COR-L47 (cell line): ENCODE measurements around the gene HHIP.

Experiments used
- DNase-seq: peaks from one replicate; lab custom pipeline; 2025; lab: John Stamatoyannopoulos, UW

The HHIP gene

DNA sequence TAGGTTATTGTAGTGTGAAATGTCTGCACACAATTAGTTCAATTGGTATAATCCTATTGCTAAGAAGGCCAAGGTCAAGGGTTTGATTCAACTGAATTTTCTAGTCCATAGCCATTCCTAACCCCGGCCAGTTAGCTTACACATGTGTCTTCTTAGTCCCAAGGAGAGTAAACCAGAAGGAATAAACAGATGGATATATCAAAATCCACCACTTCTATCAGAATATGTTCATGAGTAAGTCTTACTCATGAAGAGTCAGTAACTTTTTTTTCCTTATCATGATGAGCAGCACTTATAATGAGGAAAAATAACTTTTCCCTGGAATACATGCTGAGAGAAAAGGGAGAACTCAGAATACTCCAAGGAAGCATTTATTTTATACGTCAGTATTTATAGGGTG is 9.5 kb downstream of the HHIP start:
- DNase-seq = no peak

DNA sequence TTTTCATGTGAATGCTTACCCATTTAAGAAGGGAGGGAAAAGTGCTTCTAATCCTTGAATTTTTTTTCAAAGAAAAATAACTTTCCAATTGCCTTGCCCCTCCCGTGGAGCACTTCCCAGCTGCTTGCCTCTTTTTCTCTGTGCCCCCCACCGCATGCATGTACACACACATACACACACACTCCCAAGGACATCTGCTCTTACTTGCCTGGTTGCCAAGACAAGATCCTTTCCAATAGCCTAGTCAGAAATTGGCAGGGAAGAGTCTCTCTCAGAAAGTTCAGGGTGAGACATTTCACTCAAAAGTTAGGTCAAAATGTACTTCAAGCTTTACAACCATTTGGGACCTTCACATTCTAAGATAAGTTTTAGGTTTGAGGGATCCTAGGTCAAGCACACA is 10.9 kb downstream of the HHIP start:
- no peak for DNase-seq

DNA sequence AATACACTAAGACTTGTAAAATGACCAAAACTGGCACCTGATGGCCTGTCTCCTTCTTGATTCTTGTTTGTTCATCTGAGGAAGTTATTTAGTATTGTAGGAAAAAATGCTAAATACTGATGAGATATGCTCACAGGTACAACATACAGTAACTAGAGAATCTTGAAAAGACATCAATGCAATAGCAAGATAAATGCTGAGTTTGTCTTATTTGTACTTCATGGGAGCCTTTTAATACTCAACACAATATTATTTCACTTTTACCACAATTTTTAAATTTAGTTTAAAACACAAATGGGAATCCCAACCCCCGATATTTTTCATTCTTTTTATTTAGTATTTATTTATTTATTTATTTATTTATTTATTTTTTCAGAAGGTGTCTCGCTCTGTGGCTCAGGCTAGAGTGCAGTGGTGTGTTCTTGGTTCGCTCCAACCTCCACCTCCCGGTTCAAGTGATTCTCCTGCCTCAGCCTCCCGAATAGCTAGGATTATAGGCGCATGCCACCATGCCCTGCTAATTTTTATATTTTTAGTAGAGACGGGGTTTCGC is 12.1 kb downstream of the HHIP start:
- no peak for DNase-seq

DNA sequence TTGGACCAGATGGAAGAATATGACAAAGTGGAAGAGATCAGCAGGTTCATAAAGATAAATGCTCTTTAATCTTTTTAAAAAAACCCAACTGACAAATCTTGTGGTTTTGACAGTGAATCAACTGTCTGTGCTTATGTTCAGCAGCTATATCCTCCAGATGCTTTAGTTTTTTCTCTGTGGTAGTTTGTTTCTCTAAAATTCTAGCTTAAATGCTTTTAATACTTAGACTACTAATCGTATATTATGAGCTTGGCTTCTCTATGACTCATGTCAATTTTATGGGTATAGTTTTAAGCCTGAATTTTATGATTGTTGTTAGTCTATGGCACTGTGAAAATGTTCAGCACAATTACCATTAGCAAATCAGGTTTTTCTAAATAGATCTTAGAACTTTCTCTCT is 12.9 kb downstream of the HHIP start:
- DNase-seq = no peak

DNA sequence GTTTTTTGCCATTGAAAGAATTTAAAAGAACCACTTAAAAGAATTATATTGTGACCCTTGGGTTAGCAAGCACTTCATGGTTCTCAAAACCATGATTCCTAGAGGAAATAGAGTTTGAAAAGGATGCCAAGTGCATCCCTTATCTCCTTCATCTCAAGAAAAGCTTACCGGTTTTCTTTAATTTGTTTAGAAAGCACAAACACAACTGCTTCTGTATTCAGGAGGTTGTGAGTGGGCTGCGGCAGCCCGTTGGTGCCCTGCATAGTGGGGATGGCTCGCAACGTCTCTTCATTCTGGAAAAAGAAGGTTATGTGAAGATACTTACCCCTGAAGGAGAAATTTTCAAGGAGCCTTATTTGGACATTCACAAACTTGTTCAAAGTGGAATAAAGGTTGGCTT is 13.5 kb downstream of the HHIP start:
- DNase-seq = no peak

DNA sequence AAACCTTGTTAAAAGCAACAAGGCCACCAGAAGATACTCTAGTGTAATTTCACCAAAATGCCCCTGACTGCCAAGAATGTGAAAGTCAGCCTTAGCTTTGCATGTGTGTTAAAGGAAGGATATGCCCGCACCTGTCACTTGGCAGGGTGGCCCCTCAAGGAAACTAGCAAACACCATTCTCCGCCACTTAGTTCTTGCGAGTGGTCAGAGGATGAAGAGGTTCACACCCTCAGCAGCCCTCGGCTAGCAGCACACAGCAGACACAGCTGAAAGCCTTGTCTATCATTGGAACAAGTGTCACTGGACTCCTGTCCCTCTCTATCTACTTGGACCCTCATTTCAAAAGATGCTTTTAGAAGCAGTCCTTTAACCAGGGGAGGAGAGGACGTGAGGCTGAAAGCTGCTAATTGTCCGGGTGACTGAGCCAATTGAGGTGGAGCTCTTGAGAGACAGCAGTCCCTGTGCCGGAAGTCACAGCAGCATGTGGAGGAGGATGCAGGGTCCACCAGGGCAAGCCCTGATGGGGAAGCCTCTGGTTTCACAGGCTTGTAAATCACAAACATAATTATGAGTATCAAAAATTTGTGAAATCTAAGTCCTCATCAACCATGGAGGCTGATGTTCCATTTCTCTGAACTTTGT is 18.0 kb downstream of the HHIP start:
- no peak for DNase-seq

DNA sequence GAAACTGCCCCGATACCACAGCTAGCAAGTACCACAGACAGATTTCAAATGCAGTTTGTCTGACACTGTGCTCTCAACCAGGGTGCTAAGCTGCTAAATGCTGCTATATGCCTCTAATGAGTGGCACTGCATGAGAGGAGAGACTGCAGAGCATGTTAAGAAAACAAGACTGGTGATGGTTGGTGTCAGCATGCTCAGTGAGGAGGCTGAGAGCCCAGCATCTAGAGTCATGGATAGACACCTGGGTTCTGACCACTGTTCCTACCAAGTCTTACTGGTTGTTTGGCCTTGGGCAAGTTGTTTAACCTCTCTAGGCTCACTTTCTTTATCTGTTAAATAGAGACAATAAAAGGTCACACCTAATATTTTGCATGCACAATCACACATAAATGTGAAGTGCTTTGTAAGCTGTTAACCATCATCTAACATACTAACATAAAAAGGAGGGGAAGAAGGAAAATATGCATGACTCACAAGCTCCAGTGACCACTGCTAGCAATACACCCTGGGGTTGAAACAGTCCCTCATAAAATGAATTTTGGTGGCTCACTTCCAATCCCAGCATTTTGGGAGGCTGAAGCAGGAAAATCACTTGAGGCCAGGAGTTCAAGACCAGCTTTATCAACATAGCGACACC is 20.7 kb downstream of the HHIP start:
- DNase-seq = no peak

DNA sequence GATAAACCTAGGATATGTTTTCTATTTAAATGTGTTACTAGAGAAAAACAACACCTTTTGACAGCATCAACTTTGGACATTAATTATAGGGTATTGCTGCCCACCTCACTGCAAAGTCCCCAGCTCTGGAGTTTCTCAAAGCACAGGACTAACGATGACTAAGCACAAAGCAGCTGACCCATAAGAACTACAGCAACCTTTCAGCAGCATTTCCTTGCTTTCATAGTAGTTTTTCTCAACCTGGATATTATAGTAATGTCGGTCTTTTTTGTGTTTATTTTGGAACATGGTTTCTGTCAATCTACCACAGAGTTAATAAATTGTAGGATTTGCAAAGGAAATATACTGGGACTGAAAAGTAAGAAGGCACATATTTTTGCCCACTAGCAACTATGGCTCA is 21.5 kb downstream of the HHIP start:
- no peak for DNase-seq

DNA sequence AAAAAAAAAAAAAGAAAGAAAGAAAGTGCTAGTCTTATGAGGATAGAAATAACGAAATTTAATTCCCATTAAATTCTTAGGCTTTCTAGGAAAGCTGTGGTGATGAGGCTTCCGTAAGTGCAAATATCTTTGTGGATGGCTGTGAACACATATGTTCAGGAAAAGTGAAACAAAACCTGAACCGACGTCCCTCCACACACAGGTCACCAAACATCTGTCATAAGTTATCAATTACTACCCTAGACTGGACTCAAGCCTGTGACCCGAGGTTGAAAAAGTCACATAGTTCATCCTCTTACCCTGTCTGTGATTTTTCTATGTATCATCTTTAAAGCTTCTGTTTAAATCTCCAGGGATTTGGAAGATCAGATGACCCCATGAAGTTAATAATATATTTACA is 24.8 kb downstream of the HHIP start:
- no peak for DNase-seq

DNA sequence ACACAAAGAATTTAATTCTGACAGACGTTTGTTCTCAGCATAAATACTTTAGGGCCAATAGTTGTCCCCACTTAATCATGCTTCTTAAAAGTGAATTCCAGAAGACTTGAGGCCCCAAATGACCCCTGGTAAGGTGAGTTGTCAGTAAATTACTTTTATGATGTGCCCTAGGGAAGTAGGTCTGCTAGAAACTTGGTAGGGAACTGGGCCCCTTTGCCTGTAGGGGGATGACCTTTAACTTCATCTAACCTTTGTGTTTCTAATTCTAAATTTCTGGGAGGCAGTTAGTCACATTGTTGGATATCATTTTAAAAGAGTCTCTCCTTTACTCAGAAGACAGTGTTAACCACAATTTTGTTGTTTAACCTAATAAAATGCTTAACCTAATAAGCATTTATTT is 28.8 kb downstream of the HHIP start:
- DNase-seq = no peak

DNA sequence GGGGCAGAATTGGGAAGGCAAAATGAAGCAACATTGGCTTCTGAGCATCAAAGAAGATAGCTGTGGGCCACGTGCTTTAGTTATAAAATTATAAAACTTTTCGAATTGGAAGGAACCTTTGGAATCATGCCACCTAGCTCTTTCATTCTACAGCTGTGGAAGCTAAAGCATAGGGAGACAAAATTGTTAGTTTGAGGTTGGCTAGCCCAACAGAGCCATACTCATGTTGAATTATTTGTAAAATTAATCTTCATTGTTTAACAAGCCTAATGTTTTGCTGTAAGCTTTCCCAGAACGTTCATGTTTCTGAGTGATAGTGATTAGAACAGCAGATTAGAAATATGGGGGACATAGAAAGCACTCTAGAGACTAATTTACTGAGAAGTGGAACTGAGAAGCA is 35.9 kb downstream of the HHIP start:
- DNase-seq = no peak

DNA sequence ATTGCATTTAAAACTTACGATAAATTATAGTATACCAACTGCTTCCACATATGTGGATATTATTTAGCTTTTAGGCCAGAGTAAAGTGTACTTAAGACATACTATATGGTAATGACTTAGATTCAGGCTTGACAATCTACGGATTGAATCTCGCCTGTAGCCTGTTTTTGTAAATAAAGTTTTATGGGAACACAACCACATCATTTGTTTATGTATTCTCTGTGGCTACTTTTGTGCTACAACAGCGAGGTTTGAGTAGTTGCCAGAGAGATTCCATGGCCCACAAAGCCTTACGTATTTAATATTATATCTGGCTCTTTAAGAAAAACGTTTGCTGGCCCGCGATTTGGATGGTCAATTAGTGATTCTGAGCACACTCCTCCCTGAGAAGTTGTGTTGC is 37.6 kb downstream of the HHIP start:
- no peak for DNase-seq

DNA sequence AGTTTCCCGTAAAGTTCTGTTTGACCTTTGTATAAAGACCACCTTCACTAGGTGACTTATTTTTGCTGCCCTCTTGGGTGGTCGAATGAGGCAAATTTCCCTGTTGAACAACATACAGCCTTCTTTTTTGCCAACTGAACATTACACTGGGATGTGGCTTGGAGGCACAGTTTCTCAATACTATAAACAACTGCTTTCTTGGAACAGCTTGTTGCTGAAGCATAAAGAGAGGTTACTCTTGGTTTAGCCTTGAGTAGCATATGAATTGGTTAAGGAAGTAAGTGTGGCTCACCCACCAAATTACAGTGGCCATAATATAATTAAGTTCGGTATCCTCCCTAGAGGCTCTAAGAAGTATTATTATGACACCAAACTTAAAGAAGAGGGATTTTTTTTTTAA is 40.0 kb downstream of the HHIP start:
- no peak for DNase-seq

DNA sequence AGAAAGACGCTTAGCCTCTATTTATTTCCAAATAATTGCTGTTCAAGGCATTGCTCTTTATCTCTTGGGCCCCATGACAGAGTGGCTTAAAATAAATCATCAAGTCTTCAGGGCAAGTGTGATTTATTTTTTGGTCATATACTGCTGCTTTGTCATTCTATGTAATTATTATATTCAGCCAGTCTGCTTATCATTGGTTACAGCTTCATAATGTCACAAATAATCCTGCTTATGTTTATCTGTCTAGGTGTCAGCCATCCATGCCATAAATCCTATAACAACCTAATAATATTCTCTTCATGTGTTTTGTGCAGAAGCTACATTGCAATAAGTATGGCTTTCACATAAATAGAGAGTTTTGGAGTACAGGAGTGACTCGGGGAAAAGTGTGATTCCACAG is 41.0 kb downstream of the HHIP start:
- DNase-seq = no peak

DNA sequence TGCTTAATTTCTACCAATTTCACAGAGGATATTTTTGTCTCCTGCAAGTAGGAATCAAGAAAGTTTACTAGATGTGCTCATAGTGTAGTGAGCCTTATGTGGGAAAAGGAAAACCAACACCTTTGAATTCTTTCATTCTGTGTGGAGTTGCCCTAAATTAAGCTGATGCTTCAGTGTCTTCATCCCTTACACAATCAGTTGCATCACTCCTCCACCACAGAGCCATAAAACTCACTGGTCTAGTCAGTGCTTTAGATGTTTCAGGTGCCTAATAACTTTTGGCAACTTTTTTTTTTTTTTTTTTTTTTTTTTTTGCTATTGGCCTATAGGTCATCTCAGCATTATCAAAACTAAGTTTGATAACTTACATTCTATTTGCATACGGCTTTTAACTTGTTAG is 41.5 kb downstream of the HHIP start:
- DNase-seq = no peak

DNA sequence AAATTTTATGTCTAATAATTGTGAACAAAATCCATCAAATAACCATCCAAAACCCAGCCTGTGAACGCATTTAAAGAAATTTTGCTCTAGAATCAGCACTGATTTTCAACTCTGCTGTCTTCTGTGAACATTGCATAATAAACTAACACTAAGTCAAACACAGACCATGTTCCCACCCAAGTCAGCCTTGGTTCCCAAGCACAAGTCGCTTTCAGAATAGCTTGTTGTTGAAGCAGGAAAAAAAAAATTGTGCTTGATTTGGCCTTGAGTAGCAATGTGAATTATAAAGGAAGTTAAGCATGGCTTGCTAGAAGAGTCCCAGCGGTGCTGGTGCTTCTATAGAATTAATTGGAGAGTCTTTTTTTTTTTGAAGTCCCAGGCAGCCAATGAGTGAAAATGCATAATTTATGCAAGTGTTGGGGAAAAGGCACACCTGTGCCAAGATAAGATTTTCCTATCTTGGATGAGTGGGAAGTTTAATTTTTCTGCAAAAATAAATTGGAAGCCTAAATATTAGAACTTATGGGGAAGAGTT is 42.1 kb downstream of the HHIP start:
- DNase-seq = no peak

DNA sequence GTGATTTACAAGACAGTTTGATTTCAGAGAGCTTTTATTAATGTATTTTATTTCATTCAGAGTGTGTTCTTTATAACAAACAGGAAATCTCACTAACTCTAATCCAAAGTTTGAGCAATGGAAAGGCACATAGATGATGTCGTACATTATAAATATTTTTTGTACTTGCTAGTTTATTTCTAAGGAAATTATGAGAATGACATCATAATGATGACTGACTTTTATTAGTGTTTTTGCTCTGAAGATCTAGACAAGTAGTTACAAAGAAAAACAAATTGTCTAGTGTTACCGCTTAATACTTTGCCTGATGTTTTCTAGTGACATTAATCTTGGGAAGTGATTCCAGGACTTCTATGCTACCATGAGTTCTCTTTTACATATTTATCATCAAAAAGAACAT is 43.2 kb downstream of the HHIP start:
- no peak for DNase-seq

DNA sequence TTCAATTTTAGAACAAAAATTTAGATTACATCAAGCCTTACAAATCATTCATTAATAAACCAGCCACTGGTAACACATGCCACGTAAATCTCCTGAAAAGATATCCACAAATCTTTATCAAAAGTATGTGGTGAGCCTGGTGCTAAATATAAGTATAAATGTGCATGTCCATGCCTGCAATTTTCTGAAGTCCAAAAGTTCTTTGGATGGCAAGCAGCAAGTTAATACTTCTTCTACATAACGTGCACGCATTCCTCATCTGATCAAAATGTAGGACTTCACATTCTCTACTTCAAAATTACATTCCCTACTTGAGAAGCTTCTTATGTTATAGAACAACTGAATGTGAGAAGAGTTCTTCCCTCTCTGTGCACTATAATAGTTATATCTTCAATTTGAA is 49.8 kb downstream of the HHIP start:
- DNase-seq = no peak

DNA sequence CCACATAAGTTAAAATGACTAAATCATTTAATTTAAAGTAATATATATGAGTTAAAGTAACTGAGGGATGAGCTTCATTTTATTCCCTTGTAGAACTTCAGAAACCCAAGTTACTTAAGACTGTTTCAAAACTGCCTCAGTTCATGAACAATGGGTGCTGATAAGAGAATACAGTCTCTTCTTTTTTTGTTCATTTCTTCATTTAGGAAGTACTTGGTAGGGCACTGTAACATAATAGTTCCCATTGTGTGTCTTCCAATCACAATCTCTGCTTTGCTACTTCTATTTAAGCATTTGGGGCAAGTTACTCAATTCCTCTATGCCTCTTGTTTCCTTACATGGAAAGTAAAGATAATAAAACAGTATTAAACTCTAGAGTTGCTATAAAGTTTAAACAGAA is 50.4 kb downstream of the HHIP start:
- DNase-seq = no peak

DNA sequence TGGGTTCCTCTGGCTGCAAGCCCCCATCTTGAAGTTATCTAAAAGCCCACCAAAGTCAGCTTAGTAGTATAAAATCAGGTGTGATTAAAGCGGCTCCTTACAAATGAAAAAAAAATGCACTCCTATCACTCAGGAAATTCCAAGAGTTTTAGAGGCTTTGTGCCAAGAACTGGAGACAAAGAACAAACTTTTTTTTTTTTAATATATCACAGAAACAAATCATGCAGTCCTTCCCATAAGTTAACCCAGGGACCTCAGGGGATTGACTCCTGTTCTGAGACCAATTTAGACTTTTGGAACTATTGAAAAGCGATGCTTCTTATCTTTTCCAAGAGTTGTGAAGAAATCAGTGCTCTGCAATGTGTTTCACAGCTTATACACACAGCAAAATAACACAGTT is 53.6 kb downstream of the HHIP start:
- DNase-seq = no peak

DNA sequence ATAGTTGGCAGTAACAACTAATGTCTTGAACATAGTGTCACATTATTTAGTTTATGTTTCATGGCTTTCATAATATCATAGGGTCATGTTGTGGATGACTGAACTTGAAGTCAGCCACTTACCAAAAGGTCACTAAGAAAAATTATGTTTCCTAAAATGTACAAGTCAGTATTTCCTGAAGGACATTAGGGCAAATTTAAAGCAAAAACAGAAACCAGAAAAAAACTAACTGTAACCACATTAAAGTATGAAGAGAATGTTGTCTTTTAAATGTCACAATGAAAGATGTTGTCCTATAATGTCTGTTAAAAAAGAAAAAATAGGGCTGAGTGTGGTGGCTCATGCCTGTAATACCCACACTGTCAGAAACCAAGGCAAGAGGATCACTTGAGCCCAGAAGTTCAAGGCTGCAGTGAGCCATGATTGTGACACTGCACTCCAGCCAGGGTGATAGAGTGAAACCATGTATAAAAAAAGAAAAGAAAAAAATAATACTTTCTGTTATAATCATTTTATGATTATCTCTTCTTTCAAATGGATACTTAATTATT is 55.8 kb downstream of the HHIP start:
- no peak for DNase-seq

DNA sequence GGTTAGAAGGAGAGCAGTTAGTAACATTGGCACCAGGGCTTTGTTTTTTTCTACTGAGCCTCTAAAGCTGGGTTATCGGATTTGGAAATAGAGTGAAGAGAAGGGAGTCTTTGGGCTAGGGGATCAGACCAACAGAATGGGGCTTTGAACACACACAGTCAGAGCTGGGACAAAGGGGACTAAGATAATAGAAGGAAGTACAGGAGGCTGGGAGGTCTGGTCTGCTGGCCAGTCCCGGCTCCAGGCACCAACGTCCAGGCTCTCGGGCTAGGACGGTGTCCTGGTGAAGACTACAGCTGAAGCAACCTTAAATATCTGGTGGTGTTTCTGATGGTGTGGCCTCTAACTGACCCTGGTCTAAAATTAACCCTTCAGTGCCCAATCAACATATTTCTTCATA is 57.5 kb downstream of the HHIP start:
- DNase-seq = no peak
